Fibroblast of the aortic adventitia (primary cell): Measurements from ENCODE around the gene CHCHD10. TPM values are rescaled to one million over a fixed set of nuclear protein-coding genes. Genes with fewer than 3 reads are reported as not detected.
A peak's percentile ranks its signal among the peaks of the same experiment; 100 is the strongest.

Source experiments
- DNase-seq: peaks from one replicate; pipeline ENCODE4 v3.0.0-alpha.2; 2010; ENCODE audit warnings: low read depth
- H3K4me3 ChIP-seq: 2 replicates; pipeline ENCODE4 v1.5.1; 2011; ENCODE audit warnings: low read depth, mild to moderate bottlenecking, control low read depth, low read length, moderate library complexity
- total RNA-seq: library from RNA; depleted of rRNA; stranded (reverse); fragments of >200 nt; gene quantifications from 2 replicates; pipeline ENCODE4 v1.2.3, GENCODE V29; 2012; ENCODE audit warnings: low replicate concordance
- TF ChIP-seq, protein P1 (sequence below): IDR thresholded peaks from 2 replicates; pipeline ENCODE4 v1.5.1; 2011; ENCODE audit warnings: mild to moderate bottlenecking, low read length, control low read depth, inconsistent platforms; ENCODE audit not compliant: insufficient read depth

The CHCHD10 gene
- total RNA-seq, 1 donor, result 2.6 TPM

DNA sequence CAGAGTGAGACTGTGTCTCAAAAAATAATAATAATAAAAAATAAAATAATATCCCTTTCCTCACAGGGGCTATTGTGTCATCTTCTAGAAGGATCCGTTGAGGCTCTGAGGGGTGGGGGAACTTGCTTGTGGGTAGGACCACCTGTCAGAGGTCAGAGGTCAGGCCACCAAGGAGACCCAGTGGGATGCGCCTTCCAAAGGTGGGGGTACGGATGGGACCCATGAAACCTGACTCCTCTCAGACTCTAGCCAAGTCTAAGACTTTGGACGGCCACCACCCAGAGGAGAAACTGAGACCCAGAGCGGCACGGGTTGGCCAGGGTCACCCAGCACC lies 4.5 kb upstream of the CHCHD10 start:
- TF ChIP-seq, protein P1, sequence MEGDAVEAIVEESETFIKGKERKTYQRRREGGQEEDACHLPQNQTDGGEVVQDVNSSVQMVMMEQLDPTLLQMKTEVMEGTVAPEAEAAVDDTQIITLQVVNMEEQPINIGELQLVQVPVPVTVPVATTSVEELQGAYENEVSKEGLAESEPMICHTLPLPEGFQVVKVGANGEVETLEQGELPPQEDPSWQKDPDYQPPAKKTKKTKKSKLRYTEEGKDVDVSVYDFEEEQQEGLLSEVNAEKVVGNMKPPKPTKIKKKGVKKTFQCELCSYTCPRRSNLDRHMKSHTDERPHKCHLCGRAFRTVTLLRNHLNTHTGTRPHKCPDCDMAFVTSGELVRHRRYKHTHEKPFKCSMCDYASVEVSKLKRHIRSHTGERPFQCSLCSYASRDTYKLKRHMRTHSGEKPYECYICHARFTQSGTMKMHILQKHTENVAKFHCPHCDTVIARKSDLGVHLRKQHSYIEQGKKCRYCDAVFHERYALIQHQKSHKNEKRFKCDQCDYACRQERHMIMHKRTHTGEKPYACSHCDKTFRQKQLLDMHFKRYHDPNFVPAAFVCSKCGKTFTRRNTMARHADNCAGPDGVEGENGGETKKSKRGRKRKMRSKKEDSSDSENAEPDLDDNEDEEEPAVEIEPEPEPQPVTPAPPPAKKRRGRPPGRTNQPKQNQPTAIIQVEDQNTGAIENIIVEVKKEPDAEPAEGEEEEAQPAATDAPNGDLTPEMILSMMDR, result no peak
- H3K4me3 ChIP-seq, result peak overlapping the region; percentile 53
- no peak for DNase-seq

DNA sequence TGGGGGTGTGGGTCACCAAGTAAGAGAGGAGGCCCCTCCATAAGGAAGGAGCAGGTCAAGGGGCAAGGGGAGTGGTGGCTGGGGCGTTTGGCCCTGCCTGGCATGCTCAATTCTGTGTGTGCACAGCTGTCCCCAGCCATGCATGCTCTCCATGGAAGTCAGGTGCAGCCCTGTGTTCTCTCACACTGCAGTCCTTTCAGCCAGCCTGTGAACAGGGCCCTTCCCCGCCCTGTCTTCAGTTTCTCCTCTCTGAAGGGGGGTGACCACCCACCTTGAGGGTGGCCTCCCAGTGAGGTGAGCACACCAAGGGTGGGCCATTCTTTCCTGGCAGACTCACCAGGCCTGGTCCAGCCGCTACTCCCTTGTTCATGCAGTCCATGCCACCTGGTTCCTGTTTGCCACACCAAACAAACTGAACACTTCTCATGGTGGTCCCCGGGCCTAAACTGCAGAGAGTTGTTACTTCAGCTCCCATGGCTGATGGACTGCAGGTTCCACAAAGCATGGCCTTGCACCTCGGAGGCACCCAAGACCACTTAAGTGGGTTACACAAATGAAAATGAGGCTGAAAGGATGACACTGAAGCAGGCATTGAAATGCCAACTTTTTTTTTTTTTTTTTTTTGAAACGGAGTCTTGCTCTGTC lies 1.7 kb upstream of the CHCHD10 start:
- DNase-seq, result no peak
- no peak overlapping the region for H3K4me3 ChIP-seq
- TF ChIP-seq, protein P1, result no peak

DNA sequence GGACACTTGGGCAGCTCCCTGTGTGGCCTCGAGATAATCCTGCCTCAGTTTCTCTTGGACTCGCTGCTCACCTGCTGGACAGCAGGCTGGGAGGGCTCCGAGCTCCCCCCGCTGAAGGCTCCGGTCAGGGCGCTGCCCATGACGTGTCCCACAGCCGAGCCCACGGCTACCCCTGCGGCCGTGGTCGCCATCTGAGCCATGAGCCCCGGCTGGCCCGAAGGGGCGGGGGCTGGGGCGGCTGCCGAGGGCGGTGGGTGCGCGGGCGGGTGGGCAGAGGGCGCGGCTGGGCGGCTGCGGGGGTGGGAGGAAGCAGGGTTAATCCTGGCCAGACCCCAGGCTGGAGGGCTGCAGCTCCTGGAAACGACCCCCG lies 484 bp downstream of the CHCHD10 start:
- H3K4me3 ChIP-seq, result peak overlapping the region; percentile 53
- TF ChIP-seq, protein P1, result no peak
- no peak for DNase-seq

DNA sequence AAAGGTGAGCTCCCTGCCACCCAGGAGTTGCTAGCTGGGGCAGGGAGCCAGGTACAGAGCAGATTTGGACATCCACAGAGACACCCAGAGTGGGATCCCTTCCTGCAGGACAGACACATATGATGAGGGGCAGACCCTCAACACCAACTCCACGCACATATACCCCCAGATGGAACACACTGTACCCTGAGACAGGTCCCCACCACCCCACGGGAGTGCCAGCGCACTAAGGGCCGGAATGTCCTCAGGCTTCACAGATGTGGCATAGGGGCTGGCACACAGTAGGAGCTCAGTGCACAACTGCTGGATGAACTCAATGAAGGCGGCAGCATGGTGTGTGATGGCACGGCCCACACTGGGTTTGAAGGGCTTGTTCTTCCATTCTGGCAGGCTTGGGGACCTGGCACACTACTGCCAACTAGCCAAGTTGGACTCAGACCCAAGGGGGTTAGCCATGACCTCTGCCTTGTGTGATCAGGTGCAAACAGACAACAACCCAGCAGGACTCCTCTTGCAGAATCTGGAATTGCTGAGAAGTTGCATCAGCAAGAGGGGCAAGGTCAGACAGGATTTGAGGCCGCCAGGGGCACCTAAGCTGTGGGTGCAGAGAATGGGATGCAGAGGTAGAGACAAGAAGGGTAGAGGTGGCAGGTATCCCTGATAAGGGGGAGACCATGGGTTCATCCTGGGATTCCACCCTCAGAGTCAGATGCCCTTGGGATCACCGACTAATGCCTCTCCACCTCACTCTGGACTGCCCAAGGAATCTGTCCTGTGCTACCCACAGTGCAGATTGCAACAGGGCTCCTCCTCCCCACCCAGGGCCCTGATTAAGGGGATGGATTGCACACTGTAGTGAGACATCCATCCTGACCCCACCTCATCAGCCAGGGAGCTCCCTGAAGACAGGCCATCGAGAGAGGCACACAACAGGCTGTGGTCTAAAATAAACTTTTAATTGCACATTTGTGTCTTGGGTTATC lies 2.6 kb downstream of the CHCHD10 start:
- TF ChIP-seq, protein P1, result no peak
- no peak for DNase-seq
- H3K4me3 ChIP-seq, result no peak overlapping the region

DNA sequence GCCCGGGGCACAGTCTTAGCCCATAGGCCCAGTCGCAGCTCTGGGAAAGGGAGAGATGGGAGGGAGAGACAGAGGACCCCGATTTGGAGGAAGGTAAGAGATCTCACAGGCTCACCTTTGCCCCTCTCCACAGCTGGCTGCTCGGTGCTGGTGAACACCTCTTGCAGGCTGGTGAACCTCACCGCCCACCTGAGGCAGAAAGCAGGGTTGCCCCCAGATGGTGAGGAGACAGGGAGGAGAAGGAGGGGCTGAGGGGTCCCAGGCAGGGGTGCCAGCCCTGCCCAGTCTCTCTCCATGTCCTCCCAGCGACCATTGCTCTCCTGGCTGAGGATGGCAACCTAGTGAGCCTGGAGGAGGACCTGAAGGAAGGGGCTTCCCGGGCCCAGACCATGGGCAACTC lies 3.8 kb downstream of the CHCHD10 start:
- TF ChIP-seq, protein P1, result no peak
- no peak for DNase-seq
- no peak overlapping the region for H3K4me3 ChIP-seq

DNA sequence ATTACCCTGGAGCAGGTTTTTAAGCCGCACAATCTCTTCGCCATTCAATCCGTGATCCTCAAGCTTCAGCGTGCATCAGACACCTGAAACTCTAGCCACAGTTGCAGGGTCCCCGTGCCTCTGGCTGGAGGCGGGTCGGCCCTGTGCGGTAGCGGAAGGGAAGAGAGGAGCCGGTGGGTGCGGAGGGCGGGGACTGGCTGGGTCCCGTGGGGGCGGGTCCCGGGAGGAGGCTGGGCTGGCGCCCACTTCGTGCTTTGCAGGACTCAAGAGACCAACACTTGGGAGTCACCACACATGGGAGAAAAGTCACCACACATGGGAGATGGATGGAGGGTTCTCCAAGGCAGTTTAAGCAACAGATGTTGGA lies 4.2 kb downstream of the CHCHD10 start:
- TF ChIP-seq, protein P1, result no peak
- no peak overlapping the region for H3K4me3 ChIP-seq
- DNase-seq, result no peak
